Measurements from ENCODE around the gene INAFM2. TPM values are rescaled to one million over a fixed set of nuclear protein-coding genes. Genes with fewer than 3 reads are reported as not detected.

Gene INAFM2
- total and polyA plus RNA-seq, 12 donors: 19.8 to 63.9 (median 40.9) TPM

- 88 to 92% methylated on average over 5 of the region's 5 CpGs for WGBS, 2 donors
- DNase-seq (no peak), ATAC-seq (peak in 1 of 8 donors; percentile 20)
- Histone ChIP-seq H3K9me3 (no peaks in the 10 kb centered on the region), H3K27ac (peak overlapping the region in 1 of 10 donors; percentile 98), H3K27me3 (peaks cover 0 to 3% (median 0%) of the 10 kb centered on the region in 7 donors), H3K4me3 (peak overlapping the region in 7 of 10 donors; percentile 10 to 60 (median 35)), H3K4me1 (peaks cover 2 to 54% (median 7%) of the 10 kb centered on the region in 9 donors), H3K36me3 (peaks cover 0 to 24% (median 0%) of the 10 kb centered on the region in 9 donors)
- intact Hi-C loops (cut with DNase I): no loop called here
- TF ChIP-seq CTCF (IDR thresholded peaks at IDR 0.05): no peak
These were observed 17.1 kb upstream of the INAFM2 start for GRCh38 chr15:40306371-40306770.

GRCh38 chr15:40306908-40307307 is 16.6 kb upstream of the INAFM2 start:
- Histone ChIP-seq H3K4me3 (peak overlapping the region in 7 of 10 donors; percentile 10 to 60 (median 35)), H3K36me3 (peaks cover 0 to 19% (median 0%) of the 10 kb centered on the region in 9 donors), H3K27me3 (peaks cover 0 to 3% (median 0%) of the 10 kb centered on the region in 7 donors), H3K9me3 (no peaks in the 10 kb centered on the region), H3K4me1 (peaks cover 2 to 49% (median 3%) of the 10 kb centered on the region in 9 donors), H3K27ac (peak overlapping the region in 3 of 10 donors; percentile 19 to 98 (median 34))
- 86 to 89% methylated on average over 7 of the region's 7 CpGs for WGBS, 2 donors
- intact Hi-C loops (cut with DNase I): no loop called here
- no peak for TF ChIP-seq CTCF (IDR thresholded peaks at IDR 0.05)
- ATAC-seq (no peak), DNase-seq (no peak)

DNA sequence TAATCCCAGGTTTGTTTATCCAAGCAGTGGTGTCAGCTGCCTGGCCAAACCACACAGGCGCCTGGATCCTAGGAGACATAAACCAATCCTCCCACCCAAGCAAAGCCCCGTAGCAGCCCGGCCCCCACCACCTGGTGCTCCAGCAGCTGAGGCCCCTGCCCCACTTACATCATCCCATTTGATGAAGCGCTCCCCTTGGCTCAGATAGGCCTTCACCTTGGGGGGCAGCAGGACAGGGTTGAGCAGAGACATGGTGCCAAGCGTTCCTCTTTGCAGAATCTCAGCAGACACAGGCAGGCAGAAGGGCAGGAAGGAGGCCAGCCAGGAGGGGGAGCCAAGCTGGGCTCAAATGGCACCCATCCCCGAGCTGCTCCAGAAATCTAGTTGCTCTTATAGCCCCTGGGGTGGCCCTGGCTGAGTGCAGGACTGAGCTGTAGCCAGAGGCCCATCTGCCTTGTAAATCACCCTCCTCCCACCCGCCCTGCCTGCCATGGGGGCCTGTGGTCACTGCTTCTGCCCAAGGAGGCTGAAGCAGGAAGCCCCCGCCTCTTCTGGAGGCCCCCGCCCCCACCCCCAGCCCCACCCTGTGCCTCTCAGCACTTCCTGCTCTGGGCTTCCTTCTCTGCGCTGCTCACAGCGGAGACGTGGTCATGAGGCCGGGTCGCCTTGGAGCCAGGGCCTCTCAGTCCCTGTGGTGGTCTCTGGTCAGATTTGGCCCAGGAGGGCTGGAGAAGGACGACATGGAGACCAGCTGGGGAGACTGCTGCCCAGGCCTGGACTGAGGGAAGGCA is 15.9 kb upstream of the INAFM2 start, which contains the start of gene PLCB2:
TSS of gene PLCB2 (minus strand) at position 515 of the 791 bp plus-strand sequence. CDS start at position 252, 263 bp downstream.
- ATAC-seq (peak; percentile 45 to 82 (median 66)), DNase-seq (peak in 1 of 2 donors; percentile 40)
- intact Hi-C loops (cut with DNase I): no loop called here
- Histone ChIP-seq H3K9me3 (no peaks in the 10 kb centered on the region), H3K4me3 (peak within 1 kb of the TSS in 7 of 10 donors; percentile 21 to 60 (median 35)), H3K27ac (peak within 1 kb of the TSS in 4 of 10 donors; percentile 27 to 98 (median 59)), H3K4me1 (peaks cover 0 to 42% (median 0%) of the 10 kb centered on the region in 9 donors), H3K36me3 (peaks cover 0 to 12% (median 0%) of the 10 kb centered on the region in 9 donors), H3K27me3 (peaks cover 0 to 3% (median 0%) of the 10 kb centered on the region in 7 donors)
- TF ChIP-seq CTCF (IDR thresholded peaks at IDR 0.05): peak in 7 of 9 donors; percentile 11 to 42 (median 24)
- WGBS, 2 donors: 49 to 63% methylated on average over 15 of the region's 15 CpGs

GRCh38 chr15:40309344-40309862 is 14.1 kb upstream of the INAFM2 start:
- H3K36me3 ChIP-seq: no peaks in the 10 kb centered on the region
- peaks cover 0 to 48% (median 7%) of the 10 kb centered on the region in 9 donors for H3K4me1 ChIP-seq
- no peaks in the 10 kb centered on the region for H3K9me3 ChIP-seq
- DNase-seq (no peak), ATAC-seq (no peak)
- peaks cover 0 to 3% (median 0%) of the 10 kb centered on the region in 7 donors for H3K27me3 ChIP-seq
- H3K27ac ChIP-seq: peak overlapping the region in 1 of 10 donors; percentile 98
- intact Hi-C loops (cut with DNase I): no loop called here
- H3K4me3 ChIP-seq: peak overlapping the region in 1 of 10 donors; percentile 60
- WGBS, 2 donors: 74 to 82% methylated on average over 8 of the region's 8 CpGs
- no peak for TF ChIP-seq CTCF (IDR thresholded peaks at IDR 0.05)

Measured in heart right ventricle (tissue), 16 donors.